ENCODE results near the gene CTDP1. TPM values are rescaled to one million over a fixed set of nuclear protein-coding genes. Genes with fewer than 3 reads are reported as not detected.

CTDP1 gene
- total and polyA plus RNA-seq, 4 donors: 2.7 to 13.9 (median 10.5) TPM

DNA sequence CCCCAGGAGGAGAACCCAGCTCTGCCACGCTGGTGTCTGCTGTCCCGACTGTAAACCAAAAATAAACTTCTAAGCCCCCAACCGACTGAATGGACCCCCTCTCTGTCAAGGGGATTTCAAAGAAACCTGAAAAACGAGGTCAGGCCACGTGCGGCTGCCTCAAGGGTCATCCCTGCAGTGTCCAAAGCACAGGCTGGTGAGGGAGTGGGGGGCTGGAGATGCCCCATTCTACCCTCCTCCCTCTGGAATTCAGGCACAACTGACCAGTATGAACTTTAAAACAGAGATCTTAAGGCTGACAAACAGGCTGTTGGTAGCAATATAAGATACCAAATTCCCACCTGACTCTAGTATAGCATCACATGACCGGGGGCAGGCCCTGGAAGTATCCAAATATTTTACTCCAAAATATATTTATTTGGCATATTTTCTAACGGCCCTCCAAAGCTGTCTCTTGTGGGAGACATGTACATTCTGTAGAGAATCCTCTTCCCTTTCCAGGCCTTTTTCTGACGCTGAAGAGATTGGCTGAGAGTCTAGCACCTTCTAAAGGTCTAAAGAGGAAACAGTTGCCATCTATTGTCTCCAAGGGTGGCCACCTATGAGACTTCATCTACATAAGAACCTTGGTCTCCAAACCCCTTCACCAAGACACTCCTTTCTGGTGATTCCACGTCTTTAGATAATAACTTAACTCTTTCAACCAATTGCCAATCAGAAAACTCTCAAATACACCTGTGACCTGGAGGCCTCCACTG lies 40.4 kb upstream of the CTDP1 start:
- Histone ChIP-seq H3K27me3 (ENCODE audit: control insufficient read depth in 4 of 4, insufficient read depth in 4 of 4, low read length in 3 of 4) (peaks cover 0 to 9% (median 1%) of the 10 kb centered on the region in 4 donors), H3K36me3 (ENCODE audit: control insufficient read depth in 4 of 4, insufficient read depth in 3 of 4, low read depth in 1 of 4, low read length in 3 of 4) (no peaks in the 10 kb centered on the region), H3K9ac (ENCODE audit: low read depth in 1 of 2, low read length in 2 of 2) (no peak overlapping the region), H3K27ac (ENCODE audit: low read depth in 1 of 2, low read length in 2 of 2) (no peak overlapping the region), H3K4me1 (ENCODE audit: control insufficient read depth in 4 of 4, insufficient read depth in 4 of 4, low read length in 3 of 4) (peaks cover 0 to 5% (median 0%) of the 10 kb centered on the region in 4 donors), H3K4me3 (ENCODE audit: low read depth in 1 of 3, low read length in 3 of 3) (no peak overlapping the region), H3K9me3 (ENCODE audit: control insufficient read depth in 4 of 4, low read length in 3 of 4) (peaks cover 0 to 3% (median 0%) of the 10 kb centered on the region in 4 donors)
- DNase-seq (ENCODE audit: low spot score): no peak
- WGBS: 65% methylated on average over 10 of the region's 10 CpGs
- TF ChIP-seq RAD21 (IDR thresholded peaks at IDR 0.05) (no peak), NR2F2 (IDR thresholded peaks at IDR 0.05) (no peak)
- TF ChIP-seq, protein P1, sequence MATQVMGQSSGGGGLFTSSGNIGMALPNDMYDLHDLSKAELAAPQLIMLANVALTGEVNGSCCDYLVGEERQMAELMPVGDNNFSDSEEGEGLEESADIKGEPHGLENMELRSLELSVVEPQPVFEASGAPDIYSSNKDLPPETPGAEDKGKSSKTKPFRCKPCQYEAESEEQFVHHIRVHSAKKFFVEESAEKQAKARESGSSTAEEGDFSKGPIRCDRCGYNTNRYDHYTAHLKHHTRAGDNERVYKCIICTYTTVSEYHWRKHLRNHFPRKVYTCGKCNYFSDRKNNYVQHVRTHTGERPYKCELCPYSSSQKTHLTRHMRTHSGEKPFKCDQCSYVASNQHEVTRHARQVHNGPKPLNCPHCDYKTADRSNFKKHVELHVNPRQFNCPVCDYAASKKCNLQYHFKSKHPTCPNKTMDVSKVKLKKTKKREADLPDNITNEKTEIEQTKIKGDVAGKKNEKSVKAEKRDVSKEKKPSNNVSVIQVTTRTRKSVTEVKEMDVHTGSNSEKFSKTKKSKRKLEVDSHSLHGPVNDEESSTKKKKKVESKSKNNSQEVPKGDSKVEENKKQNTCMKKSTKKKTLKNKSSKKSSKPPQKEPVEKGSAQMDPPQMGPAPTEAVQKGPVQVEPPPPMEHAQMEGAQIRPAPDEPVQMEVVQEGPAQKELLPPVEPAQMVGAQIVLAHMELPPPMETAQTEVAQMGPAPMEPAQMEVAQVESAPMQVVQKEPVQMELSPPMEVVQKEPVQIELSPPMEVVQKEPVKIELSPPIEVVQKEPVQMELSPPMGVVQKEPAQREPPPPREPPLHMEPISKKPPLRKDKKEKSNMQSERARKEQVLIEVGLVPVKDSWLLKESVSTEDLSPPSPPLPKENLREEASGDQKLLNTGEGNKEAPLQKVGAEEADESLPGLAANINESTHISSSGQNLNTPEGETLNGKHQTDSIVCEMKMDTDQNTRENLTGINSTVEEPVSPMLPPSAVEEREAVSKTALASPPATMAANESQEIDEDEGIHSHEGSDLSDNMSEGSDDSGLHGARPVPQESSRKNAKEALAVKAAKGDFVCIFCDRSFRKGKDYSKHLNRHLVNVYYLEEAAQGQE (IDR thresholded peaks at IDR 0.05): no peak
- TF ChIP-seq, protein P2, sequence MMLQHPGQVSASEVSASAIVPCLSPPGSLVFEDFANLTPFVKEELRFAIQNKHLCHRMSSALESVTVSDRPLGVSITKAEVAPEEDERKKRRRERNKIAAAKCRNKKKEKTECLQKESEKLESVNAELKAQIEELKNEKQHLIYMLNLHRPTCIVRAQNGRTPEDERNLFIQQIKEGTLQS (IDR thresholded peaks at IDR 0.05): no peak

DNA sequence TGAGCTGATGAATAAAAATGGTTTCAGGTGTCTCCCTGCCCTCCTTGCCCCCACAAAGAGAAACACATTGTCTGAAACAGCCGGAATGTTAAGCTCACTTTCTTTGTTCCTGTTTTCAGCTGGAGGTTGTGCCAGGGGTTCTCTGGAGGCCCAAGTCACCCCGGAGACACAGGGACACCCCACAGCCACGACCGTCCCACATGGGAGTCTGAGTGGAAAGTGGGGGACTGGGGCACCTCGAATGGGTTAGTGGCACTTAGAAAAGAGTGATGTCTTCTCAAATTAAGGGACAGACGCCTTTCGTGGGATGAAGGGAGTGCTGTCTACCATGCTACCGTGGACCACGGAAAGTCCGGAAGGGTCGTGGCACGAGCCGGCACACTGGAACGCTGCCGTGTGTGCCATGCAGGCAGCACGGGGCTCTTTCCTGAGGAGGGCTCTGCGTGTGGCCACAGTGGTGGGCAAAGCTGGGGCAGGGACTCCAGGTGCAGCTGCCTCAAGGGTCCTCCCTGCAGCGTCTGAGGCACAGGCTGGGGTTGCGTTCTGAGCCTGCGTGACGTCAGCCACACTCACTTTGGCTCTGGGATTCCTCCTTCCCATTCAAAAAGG lies 39.4 kb upstream of the CTDP1 start:
- peaks cover 0 to 9% (median 1%) of the 10 kb centered on the region in 4 donors for H3K27me3 ChIP-seq (ENCODE audit: control insufficient read depth in 4 of 4, insufficient read depth in 4 of 4, low read length in 3 of 4)
- no peak overlapping the region for H3K9ac ChIP-seq (ENCODE audit: low read depth in 1 of 2, low read length in 2 of 2)
- H3K27ac ChIP-seq (ENCODE audit: low read depth in 1 of 2, low read length in 2 of 2): no peak overlapping the region
- WGBS: 84% methylated on average over 21 of the region's 21 CpGs
- H3K4me3 ChIP-seq (ENCODE audit: low read depth in 1 of 3, low read length in 3 of 3): no peak overlapping the region
- H3K36me3 ChIP-seq (ENCODE audit: control insufficient read depth in 4 of 4, insufficient read depth in 3 of 4, low read depth in 1 of 4, low read length in 3 of 4): no peaks in the 10 kb centered on the region
- H3K4me1 ChIP-seq (ENCODE audit: control insufficient read depth in 4 of 4, insufficient read depth in 4 of 4, low read length in 3 of 4): peaks cover 0 to 5% (median 0%) of the 10 kb centered on the region in 4 donors
- no peak for DNase-seq (ENCODE audit: low spot score)
- TF ChIP-seq, protein P2 (IDR thresholded peaks at IDR 0.05): no peak
- TF ChIP-seq HNF4A (conservative IDR thresholded peaks at IDR 0.05) (no peak), EGR1 (IDR thresholded peaks at IDR 0.05; ENCODE audit: low read depth in 2 of 2) (no peak), TAF1 (conservative IDR thresholded peaks at IDR 0.05) (no peak), SP1 (IDR thresholded peaks at IDR 0.05) (no peak)
- TF ChIP-seq, protein P3, sequence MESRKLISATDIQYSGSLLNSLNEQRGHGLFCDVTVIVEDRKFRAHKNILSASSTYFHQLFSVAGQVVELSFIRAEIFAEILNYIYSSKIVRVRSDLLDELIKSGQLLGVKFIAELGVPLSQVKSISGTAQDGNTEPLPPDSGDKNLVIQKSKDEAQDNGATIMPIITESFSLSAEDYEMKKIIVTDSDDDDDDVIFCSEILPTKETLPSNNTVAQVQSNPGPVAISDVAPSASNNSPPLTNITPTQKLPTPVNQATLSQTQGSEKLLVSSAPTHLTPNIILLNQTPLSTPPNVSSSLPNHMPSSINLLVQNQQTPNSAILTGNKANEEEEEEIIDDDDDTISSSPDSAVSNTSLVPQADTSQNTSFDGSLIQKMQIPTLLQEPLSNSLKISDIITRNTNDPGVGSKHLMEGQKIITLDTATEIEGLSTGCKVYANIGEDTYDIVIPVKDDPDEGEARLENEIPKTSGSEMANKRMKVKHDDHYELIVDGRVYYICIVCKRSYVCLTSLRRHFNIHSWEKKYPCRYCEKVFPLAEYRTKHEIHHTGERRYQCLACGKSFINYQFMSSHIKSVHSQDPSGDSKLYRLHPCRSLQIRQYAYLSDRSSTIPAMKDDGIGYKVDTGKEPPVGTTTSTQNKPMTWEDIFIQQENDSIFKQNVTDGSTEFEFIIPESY (IDR thresholded peaks at IDR 0.05): no peak
- H3K9me3 ChIP-seq (ENCODE audit: control insufficient read depth in 4 of 4, low read length in 3 of 4): peaks cover 0 to 3% (median 0%) of the 10 kb centered on the region in 4 donors

Data from liver (tissue), 9 donors.